Measurements from ENCODE around the gene CDK5RAP1.

DNA sequence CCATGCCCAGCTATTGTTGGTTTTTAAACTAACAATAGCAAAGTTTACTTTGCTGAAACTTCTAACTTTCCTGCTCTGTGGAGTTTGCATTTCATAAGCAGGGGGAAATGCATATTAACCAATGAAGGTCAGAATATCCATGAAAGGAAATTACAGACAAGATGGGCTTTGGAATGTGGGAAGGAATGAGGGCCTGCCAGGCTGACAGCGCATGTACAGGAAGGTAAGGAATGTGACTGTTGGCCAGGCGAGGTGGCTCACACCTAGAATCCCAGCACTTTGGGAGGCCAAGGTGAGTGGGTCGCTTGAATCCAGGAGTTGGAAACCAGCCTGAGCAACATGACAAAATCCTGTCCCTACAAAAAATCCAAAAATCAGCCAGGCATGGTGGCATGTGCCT, 49.6 kb downstream of the CDK5RAP1 start:
- TF ChIP-seq, protein P1, sequence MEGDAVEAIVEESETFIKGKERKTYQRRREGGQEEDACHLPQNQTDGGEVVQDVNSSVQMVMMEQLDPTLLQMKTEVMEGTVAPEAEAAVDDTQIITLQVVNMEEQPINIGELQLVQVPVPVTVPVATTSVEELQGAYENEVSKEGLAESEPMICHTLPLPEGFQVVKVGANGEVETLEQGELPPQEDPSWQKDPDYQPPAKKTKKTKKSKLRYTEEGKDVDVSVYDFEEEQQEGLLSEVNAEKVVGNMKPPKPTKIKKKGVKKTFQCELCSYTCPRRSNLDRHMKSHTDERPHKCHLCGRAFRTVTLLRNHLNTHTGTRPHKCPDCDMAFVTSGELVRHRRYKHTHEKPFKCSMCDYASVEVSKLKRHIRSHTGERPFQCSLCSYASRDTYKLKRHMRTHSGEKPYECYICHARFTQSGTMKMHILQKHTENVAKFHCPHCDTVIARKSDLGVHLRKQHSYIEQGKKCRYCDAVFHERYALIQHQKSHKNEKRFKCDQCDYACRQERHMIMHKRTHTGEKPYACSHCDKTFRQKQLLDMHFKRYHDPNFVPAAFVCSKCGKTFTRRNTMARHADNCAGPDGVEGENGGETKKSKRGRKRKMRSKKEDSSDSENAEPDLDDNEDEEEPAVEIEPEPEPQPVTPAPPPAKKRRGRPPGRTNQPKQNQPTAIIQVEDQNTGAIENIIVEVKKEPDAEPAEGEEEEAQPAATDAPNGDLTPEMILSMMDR (IDR thresholded peaks at IDR 0.05; ENCODE audit: extremely low read depth in 1 of 2, insufficient read depth in 1 of 2, low read depth in 1 of 2, low read length in 2 of 2): no peak
- TF ChIP-seq EZH2 (IDR thresholded peaks at IDR 0.05; ENCODE audit: borderline replicate concordance, low read depth, low read length, severe bottlenecking) (no peak), MYC (IDR thresholded peaks at IDR 0.05; ENCODE audit: low read depth, low read length) (no peak), POLR2A (IDR thresholded peaks at IDR 0.05; ENCODE audit: low read depth, low read length) (no peak), POLR2AphosphoS5 (IDR thresholded peaks at IDR 0.05; ENCODE audit: insufficient read depth, low read depth, low read length) (no peak), JUN (IDR thresholded peaks at IDR 0.05; ENCODE audit: borderline replicate concordance, insufficient read depth, insufficient read length, low read depth) (no peak), GATA2 (IDR thresholded peaks at IDR 0.05; ENCODE audit: insufficient read depth, insufficient read length, low read depth, low read length) (no peak), FOS (IDR thresholded peaks at IDR 0.05; ENCODE audit: borderline replicate concordance, insufficient read depth, low read length) (no peak)
- TF ChIP-seq, protein P2, sequence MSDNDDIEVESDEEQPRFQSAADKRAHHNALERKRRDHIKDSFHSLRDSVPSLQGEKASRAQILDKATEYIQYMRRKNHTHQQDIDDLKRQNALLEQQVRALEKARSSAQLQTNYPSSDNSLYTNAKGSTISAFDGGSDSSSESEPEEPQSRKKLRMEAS (IDR thresholded peaks at IDR 0.05; ENCODE audit: insufficient read depth, insufficient read length): no peak

Measured in endothelial cell of umbilical vein (primary cell).